Measurements from ENCODE around the gene ARL15.

DNA sequence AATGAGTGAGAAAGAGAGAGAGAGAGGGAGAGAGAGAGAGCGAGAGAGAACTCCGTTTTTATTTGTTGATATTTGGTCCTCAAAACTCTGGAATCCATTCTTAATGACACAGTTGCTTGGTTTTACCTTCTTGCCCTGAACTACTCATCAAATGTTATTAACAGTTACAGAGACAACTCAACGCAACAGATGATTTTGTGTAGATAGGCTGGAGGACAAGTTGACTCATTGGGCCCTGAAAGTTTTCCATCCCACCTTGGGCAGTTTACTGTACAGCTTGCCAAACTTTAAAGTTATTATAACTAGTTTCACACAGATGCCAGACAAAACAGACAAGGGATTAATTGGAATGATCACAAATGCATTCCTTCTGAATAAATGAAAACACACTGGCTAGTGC is 339.9 kb downstream of the ARL15 start:
- TF ChIP-seq, protein P1, sequence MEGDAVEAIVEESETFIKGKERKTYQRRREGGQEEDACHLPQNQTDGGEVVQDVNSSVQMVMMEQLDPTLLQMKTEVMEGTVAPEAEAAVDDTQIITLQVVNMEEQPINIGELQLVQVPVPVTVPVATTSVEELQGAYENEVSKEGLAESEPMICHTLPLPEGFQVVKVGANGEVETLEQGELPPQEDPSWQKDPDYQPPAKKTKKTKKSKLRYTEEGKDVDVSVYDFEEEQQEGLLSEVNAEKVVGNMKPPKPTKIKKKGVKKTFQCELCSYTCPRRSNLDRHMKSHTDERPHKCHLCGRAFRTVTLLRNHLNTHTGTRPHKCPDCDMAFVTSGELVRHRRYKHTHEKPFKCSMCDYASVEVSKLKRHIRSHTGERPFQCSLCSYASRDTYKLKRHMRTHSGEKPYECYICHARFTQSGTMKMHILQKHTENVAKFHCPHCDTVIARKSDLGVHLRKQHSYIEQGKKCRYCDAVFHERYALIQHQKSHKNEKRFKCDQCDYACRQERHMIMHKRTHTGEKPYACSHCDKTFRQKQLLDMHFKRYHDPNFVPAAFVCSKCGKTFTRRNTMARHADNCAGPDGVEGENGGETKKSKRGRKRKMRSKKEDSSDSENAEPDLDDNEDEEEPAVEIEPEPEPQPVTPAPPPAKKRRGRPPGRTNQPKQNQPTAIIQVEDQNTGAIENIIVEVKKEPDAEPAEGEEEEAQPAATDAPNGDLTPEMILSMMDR (IDR thresholded peaks at IDR 0.05), result no peak
- TF ChIP-seq EP300 (IDR thresholded peaks at IDR 0.05), result no peak
